T-cell (primary cell): Measurements from ENCODE around the gene CES1. TPM values are rescaled to one million over a fixed set of nuclear protein-coding genes. Genes with fewer than 3 reads are reported as not detected.
"Not testable (repeated sequence)": the region's sequence is repeated elsewhere in the genome, so short reads cannot be mapped to it uniquely, and the experiment has no call there.

Experiments
- ATAC-seq, 4 experiments: fragments of 200-7000 bp in 3 of 4; fragments of 150-1000 bp in 1 of 4; cut with Tn5 transposase; replicated peaks in 1 of 4; 1 replicate in 3 of 4; 2 replicates in 1 of 4; pipeline ENCODE4 v1.10.0; 2021; ENCODE audit warnings: moderate library complexity in 3 of 4, mild to moderate bottlenecking in 2 of 4, moderate number of reproducible peaks in 1 of 4
- CTCF ChIA-PET, 2 donors: fragments of 300-600 bp; sonication (Branson Sonifier 250); formaldehyde crosslinking; loops; one replicate each; lab custom pipeline; 2022; ENCODE audit warnings: antibody characterized with exemption in 2 of 2; lab: Charles Lee
- POLR2A ChIA-PET, 2 donors: fragments of 300-600 bp; sonication (Branson Sonifier 250); formaldehyde crosslinking; loops; one replicate each; lab custom pipeline; 2022; ENCODE audit warnings: antibody characterized with exemption in 2 of 2; lab: Charles Lee
- DNase-seq, 35 experiments: peaks; one replicate each; pipeline versions ENCODE4 v3.0.0 to v3.0.0-alpha.2; 2013 to 2023
- H3K27ac ChIP-seq: one replicate; pipeline ENCODE4 v1.5.1; 2013; ENCODE audit warnings: low read length
- H3K27me3 ChIP-seq, 2 experiments: replicated peaks in 1 of 2; 1 replicate in 1 of 2; 2 replicates in 1 of 2; pipeline versions ENCODE4 v1.6.1 to v1.7.0; 2013; ENCODE audit warnings: low read length in 1 of 2, mixed read lengths in 1 of 2; ENCODE audit not compliant: control insufficient read depth in 2 of 2, insufficient read depth in 2 of 2; ENCODE audit errors: extremely low read depth in 1 of 2
- H3K36me3 ChIP-seq, 2 donors: 1 replicate in 1 of 2; 2 replicates in 1 of 2; pipeline versions ENCODE4 v1.6.1 to v1.7.0; 2013; ENCODE audit warnings: low read length in 1 of 2; ENCODE audit not compliant: control insufficient read depth in 2 of 2, insufficient read depth in 1 of 2; ENCODE audit errors: extremely low read depth in 1 of 2
- H3K4me1 ChIP-seq, 2 experiments: 1 replicate in 1 of 2; 2 replicates in 1 of 2; pipeline versions ENCODE4 v1.6.1 to v1.7.0; 2013; ENCODE audit warnings: low read length in 2 of 2, mixed read lengths in 1 of 2; ENCODE audit not compliant: insufficient read depth in 2 of 2, control insufficient read depth in 1 of 2; ENCODE audit errors: extremely low read depth in 1 of 2
- H3K4me3 ChIP-seq, 2 donors: 1 replicate in 1 of 2; 2 replicates in 1 of 2; pipeline versions ENCODE4 v1.5.1 to v1.7.0; 2013; ENCODE audit warnings: mild to moderate bottlenecking in 2 of 2, low read length in 1 of 2, moderate library complexity in 1 of 2; ENCODE audit not compliant: control insufficient read depth in 1 of 2; ENCODE audit errors: extremely low read depth in 1 of 2
- H3K9me3 ChIP-seq: 2 replicates; pipeline ENCODE4 v1.7.0; 2013
- H3K27ac Mint-ChIP-seq, 2 donors: one replicate each; pipeline ENCODE4 v1.8.0; 2020 to 2021; ENCODE audit warnings: mild to moderate bottlenecking in 2 of 2, mixed read lengths in 2 of 2
- H3K27me3 Mint-ChIP-seq, 2 donors: one replicate each; pipeline ENCODE4 v1.8.0; 2021 to 2022; ENCODE audit warnings: mixed read lengths in 2 of 2
- H3K36me3 Mint-ChIP-seq: one replicate; pipeline ENCODE4 v1.8.0; 2021; ENCODE audit warnings: mixed read lengths
- H3K4me1 Mint-ChIP-seq, 3 donors: one replicate each; pipeline ENCODE4 v1.8.0; 2020 to 2022; ENCODE audit warnings: mixed read lengths in 3 of 3, mild to moderate bottlenecking in 1 of 3
- H3K4me3 Mint-ChIP-seq, 3 donors: one replicate each; pipeline ENCODE4 v1.8.0; 2020 to 2022; ENCODE audit warnings: mild to moderate bottlenecking in 3 of 3, mixed read lengths in 3 of 3, moderate library complexity in 3 of 3
- H3K9me3 Mint-ChIP-seq, 3 donors: one replicate each; pipeline ENCODE4 v1.8.0; 2020 to 2022; ENCODE audit warnings: mixed read lengths in 3 of 3
- WGBS: methylation state at CpG from one replicate; pipeline ENCODE4 v1.1.5; 2013; ENCODE audit warnings: missing lambda C conversion rate; ENCODE audit not compliant: insufficient coverage; 5-methylcytosine and 5-hydroxymethylcytosine counted together
- total RNA-seq, 35 experiments: library from RNA in 6 of 35; stranded (reverse) in 6 of 35; fragments of 120-200 nt in 1 of 35; gene quantifications; one replicate each; pipeline versions ENCODE4 v1.2.1 to v1.2.4 and lab custom pipeline; 2013 to 2026

CES1 gene
- total RNA-seq, 5 donors from 2014 or later (not counting 1 experiment from before 2014, with no cell fraction given) = 0.79 to 3.3 (median 1.4) TPM

DNA sequence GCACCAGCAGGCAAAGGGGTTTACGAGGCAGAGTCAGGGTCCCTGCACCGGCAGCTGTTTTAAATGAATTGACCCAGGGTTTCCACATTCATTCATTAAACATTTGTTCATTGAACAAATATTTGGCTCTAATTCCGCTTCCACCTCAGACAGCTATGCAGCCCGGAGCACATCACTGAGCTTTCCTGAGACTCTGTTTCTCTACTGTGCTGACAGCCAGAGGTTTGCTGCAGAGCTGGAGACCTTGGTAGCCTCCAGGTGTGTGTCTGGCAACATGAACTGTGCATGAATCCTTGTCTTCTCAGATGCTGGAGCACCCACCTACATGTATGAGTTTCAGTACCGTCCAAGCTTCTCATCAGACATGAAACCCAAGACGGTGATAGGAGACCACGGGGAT lies 42.7 kb downstream of the CES1 start:
- H3K27me3 ChIP-seq, DNase-seq, H3K27me3 Mint-ChIP-seq, H3K4me3 Mint-ChIP-seq, H3K36me3 ChIP-seq, POLR2A ChIA-PET, H3K27ac Mint-ChIP-seq, H3K4me1 Mint-ChIP-seq, CTCF ChIA-PET, H3K9me3 Mint-ChIP-seq, H3K36me3 Mint-ChIP-seq, H3K9me3 ChIP-seq, H3K4me3 ChIP-seq, H3K4me1 ChIP-seq, H3K27ac ChIP-seq, ATAC-seq: not testable (repeated sequence)
- WGBS = no CpG with 5 or more reads among the region's 7 CpGs

DNA sequence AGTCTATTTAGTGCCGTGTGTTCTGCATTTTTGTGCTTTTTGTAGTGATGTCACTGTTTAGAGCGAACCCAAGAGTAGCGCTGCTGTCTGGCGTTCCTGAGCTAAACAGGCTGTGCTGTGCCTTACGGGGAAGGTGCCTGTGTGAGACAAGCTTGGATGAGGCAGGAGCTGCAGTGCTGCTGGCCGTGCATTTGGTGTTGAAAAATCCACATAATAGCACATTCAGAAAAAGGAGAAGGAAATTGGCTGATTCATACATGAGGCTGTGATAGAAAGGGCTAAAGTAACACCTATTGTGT lies 50.2 kb downstream of the CES1 start:
- no CpG with 5 or more reads among the region's 6 CpGs for WGBS
- H3K4me1 Mint-ChIP-seq, ATAC-seq, H3K4me3 ChIP-seq, DNase-seq, H3K4me1 ChIP-seq, H3K9me3 ChIP-seq, H3K36me3 Mint-ChIP-seq, H3K9me3 Mint-ChIP-seq, H3K27ac ChIP-seq, POLR2A ChIA-PET, H3K4me3 Mint-ChIP-seq, H3K27ac Mint-ChIP-seq, CTCF ChIA-PET, H3K36me3 ChIP-seq: not testable (repeated sequence)
- peaks cover 0 to 11% of the 10 kb centered on the region in 2 experiments for H3K27me3 ChIP-seq
- peaks cover 6 to 12% of the 10 kb centered on the region in 2 donors for H3K27me3 Mint-ChIP-seq

DNA sequence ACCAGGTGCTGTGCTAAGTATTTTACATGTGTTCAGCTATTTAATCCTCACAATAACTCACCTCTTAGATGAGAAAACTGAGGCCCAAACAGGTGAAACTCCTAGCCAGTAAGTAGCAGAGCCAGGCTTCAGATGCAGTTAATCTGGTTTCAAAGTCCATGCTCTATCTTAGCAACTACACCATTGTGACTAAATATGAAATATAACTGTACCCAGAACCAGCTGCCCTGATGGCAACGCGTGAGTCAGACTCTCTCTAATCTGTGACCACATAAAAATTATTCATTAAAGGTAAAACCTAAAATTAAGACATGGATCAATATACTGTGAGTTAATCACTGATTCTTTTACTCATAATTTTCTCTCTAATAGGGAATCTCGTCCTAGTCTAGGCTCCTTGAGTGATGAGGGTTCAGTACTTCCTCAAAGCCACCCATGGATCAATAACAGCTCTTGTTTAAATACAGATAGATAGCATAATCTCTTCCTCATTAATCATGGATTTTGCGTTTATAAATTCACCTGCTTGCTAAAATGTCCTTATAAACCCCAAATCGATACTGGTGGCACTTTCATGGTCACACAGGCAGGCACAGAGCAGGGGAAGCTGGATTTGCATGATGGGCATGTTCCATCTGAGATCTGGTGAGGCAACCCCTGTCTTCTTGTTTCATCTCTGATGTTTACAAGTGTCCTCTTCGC lies 50.7 kb downstream of the CES1 start:
- H3K36me3 Mint-ChIP-seq, H3K4me3 ChIP-seq, H3K4me1 Mint-ChIP-seq, H3K9me3 ChIP-seq, CTCF ChIA-PET, H3K4me1 ChIP-seq, H3K27ac ChIP-seq, H3K27ac Mint-ChIP-seq, DNase-seq, H3K36me3 ChIP-seq, POLR2A ChIA-PET, H3K9me3 Mint-ChIP-seq, ATAC-seq, H3K4me3 Mint-ChIP-seq: not testable (repeated sequence)
- 60% methylated on average over 2 of the region's 6 CpGs for WGBS
- H3K27me3 ChIP-seq = peaks cover 0 to 11% of the 10 kb centered on the region in 2 experiments
- H3K27me3 Mint-ChIP-seq = peaks cover 5 to 12% of the 10 kb centered on the region in 2 donors

- H3K4me3 ChIP-seq, CTCF ChIA-PET, H3K9me3 ChIP-seq, H3K36me3 ChIP-seq, H3K27ac Mint-ChIP-seq, ATAC-seq, DNase-seq, H3K4me1 Mint-ChIP-seq, H3K27ac ChIP-seq, POLR2A ChIA-PET, H3K4me1 ChIP-seq, H3K4me3 Mint-ChIP-seq, H3K36me3 Mint-ChIP-seq, H3K9me3 Mint-ChIP-seq: not testable (repeated sequence)
- H3K27me3 Mint-ChIP-seq = peaks cover 3 to 12% of the 10 kb centered on the region in 2 donors
- H3K27me3 ChIP-seq = peaks cover 0 to 11% of the 10 kb centered on the region in 2 experiments
- WGBS = 85% methylated on average over 6 of the region's 8 CpGs
These were observed 51.4 kb downstream of the CES1 start for GRCh38 chr16:55781456-55781855.

DNA sequence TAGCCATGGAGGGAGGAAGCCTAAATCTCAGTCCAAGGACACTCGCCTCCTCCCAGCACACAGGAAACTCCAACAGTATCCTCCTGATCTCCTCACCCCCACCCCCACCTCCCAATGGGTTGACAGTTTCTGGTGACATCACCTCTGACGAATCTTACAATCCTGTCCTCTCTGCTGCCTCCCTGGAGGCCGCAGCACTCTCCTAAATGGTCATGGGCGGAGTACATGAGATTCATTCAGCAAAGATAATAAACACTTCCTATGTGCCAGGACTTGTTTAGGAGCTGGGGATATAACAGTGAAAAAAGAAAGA lies 52.8 kb downstream of the CES1 start:
- CTCF ChIA-PET, H3K27ac ChIP-seq, H3K9me3 ChIP-seq, H3K4me3 ChIP-seq, H3K4me3 Mint-ChIP-seq, POLR2A ChIA-PET, H3K9me3 Mint-ChIP-seq, H3K4me1 Mint-ChIP-seq, H3K27ac Mint-ChIP-seq, ATAC-seq, DNase-seq, H3K36me3 ChIP-seq, H3K36me3 Mint-ChIP-seq, H3K4me1 ChIP-seq: not testable (repeated sequence)
- WGBS = 60% methylated on average over 1 of the region's 4 CpGs
- peaks cover 0 to 11% of the 10 kb centered on the region in 2 experiments for H3K27me3 ChIP-seq
- peaks cover 6 to 12% of the 10 kb centered on the region in 2 donors for H3K27me3 Mint-ChIP-seq

- H3K36me3 ChIP-seq = no peaks in the 10 kb centered on the region
- ChIA-PET CTCF (no interaction called here), POLR2A (no interaction called here)
- no peaks in the 10 kb centered on the region for H3K4me1 Mint-ChIP-seq
- H3K27ac Mint-ChIP-seq = no peak overlapping the region
- H3K27me3 Mint-ChIP-seq = peaks cover 6 to 12% of the 10 kb centered on the region in 2 donors
- H3K27ac ChIP-seq = no peak overlapping the region
- no peaks in the 10 kb centered on the region for H3K4me1 ChIP-seq
- 76% methylated on average over 4 of the region's 7 CpGs for WGBS
- ATAC-seq (no peak), DNase-seq (no peak)
- peaks cover 0 to 11% of the 10 kb centered on the region in 2 experiments for H3K27me3 ChIP-seq
- no peaks in the 10 kb centered on the region for H3K9me3 ChIP-seq
- no peak overlapping the region for H3K4me3 Mint-ChIP-seq
- H3K4me3 ChIP-seq = no peak overlapping the region
- H3K9me3 Mint-ChIP-seq = no peaks in the 10 kb centered on the region
- no peaks in the 10 kb centered on the region for H3K36me3 Mint-ChIP-seq
These were observed 53.3 kb downstream of the CES1 start for GRCh38 chr16:55779402-55780094.
